HEK293 (cell line): ENCODE data around the gene SENP5.

Experiments used
- CTCF ChIA-PET: fragments of 350-600 bp; formaldehyde crosslinking; extraction: SDS; loops from one replicate; lab custom pipeline; 2021; ENCODE audit warnings: antibody characterized with exemption; lab: Yijun Ruan, JAX
- POLR2A ChIA-PET: fragments of 300-600 bp; formaldehyde crosslinking; extraction: SDS; loops from one replicate; lab custom pipeline; 2020; ENCODE audit warnings: antibody characterized with exemption, inconsistent platforms; lab: Yijun Ruan, JAX
- H3K27ac ChIP-seq: fragments of 200-500 bp; sonication (Bioruptor generic); 2 replicates; pipeline ENCODE4 v1.5.1; 2014; ENCODE audit warnings: low read depth, low read length, control low read depth, inconsistent platforms; ENCODE audit errors: extremely low read depth
- H3K36me3 ChIP-seq, 2 experiments: fragments of 200-500 bp in 1 of 2; sonication (Bioruptor generic) in 1 of 2; 1 replicate in 1 of 2; 2 replicates in 1 of 2; pipeline ENCODE4 v1.5.1; 2014 to 2017; ENCODE audit warnings: inconsistent platforms in 2 of 2, low read length in 2 of 2; ENCODE audit not compliant: control insufficient read depth in 2 of 2, insufficient read depth in 1 of 2
- H3K4me1 ChIP-seq: fragments of 200-500 bp; sonication (Bioruptor generic); 2 replicates; pipeline ENCODE4 v1.5.1; 2014; ENCODE audit warnings: mild to moderate bottlenecking, low read length, inconsistent platforms; ENCODE audit not compliant: control insufficient read depth, insufficient read depth
- H3K4me3 ChIP-seq: 2 replicates; pipeline ENCODE4 v1.5.1; 2011; ENCODE audit warnings: low read depth, mild to moderate bottlenecking, control low read depth, low read length, moderate library complexity
- H3K9me3 ChIP-seq: fragments of 200-500 bp; sonication (Bioruptor generic); 2 replicates; pipeline ENCODE4 v1.5.1; 2014; ENCODE audit warnings: low read depth, low read length, inconsistent platforms; ENCODE audit not compliant: control insufficient read depth, insufficient read depth
- BCL11B ChIP-seq: fragments of 450-650 bp; formaldehyde crosslinking; IDR thresholded peaks from 2 replicates; pipeline ENCODE4 v1.5.1; 2016; ENCODE audit warnings: low read depth, missing biosample characterization, missing genetic modification characterization
- OVOL3 ChIP-seq: fragments of 450-650 bp; formaldehyde crosslinking; IDR thresholded peaks from 2 replicates; pipeline ENCODE4 v1.5.1; 2016; ENCODE audit warnings: missing biosample characterization, missing genetic modification characterization
- REPIN1 ChIP-seq: fragments of 450-650 bp; formaldehyde crosslinking; IDR thresholded peaks from 2 replicates; pipeline ENCODE4 v1.5.1; 2017; ENCODE audit warnings: missing biosample characterization, missing genetic modification characterization, low read depth
- SETDB1 ChIP-seq: IDR thresholded peaks from one replicate; pipeline ENCODE4 v1.6.1; 2017; ENCODE audit warnings: mild to moderate bottlenecking, low read length, moderate library complexity, mixed read lengths; ENCODE audit not compliant: insufficient read length
- TRIM28 ChIP-seq: IDR thresholded peaks from 2 replicates; pipeline ENCODE4 v1.6.1; 2011; ENCODE audit warnings: low read length, control low read depth, borderline replicate concordance
- ZFP37 ChIP-seq: fragments of 450-650 bp; formaldehyde crosslinking; IDR thresholded peaks from 2 replicates; pipeline ENCODE4 v1.5.1; 2016; ENCODE audit warnings: missing biosample characterization, missing genetic modification characterization
- ZNF10 ChIP-seq: fragments of 450-650 bp; formaldehyde crosslinking; IDR thresholded peaks from 2 replicates; pipeline ENCODE4 v1.5.1; 2017; ENCODE audit warnings: missing biosample characterization, missing genetic modification characterization
- ZNF121 ChIP-seq: fragments of 450-650 bp; formaldehyde crosslinking; IDR thresholded peaks from 2 replicates; pipeline ENCODE4 v1.5.1; 2016; ENCODE audit warnings: missing biosample characterization, missing genetic modification characterization
- ZNF174 ChIP-seq: fragments of 450-650 bp; formaldehyde crosslinking; IDR thresholded peaks from 2 replicates; pipeline ENCODE4 v1.5.0; 2017; ENCODE audit warnings: missing biosample characterization, mild to moderate bottlenecking, missing genetic modification characterization
- ZNF211 ChIP-seq: fragments of 450-650 bp; formaldehyde crosslinking; IDR thresholded peaks from 2 replicates; pipeline ENCODE4 v1.5.1; 2016; ENCODE audit warnings: low read depth, missing biosample characterization, missing genetic modification characterization
- ZNF221 ChIP-seq: fragments of 450-650 bp; formaldehyde crosslinking; IDR thresholded peaks from 2 replicates; pipeline ENCODE4 v1.5.1; 2017; ENCODE audit warnings: missing biosample characterization, missing genetic modification characterization, borderline replicate concordance
- ZNF280D ChIP-seq: fragments of 450-650 bp; formaldehyde crosslinking; IDR thresholded peaks from 2 replicates; pipeline ENCODE4 v1.5.1; 2016; ENCODE audit warnings: missing biosample characterization, missing genetic modification characterization
- ZNF426 ChIP-seq: fragments of 450-650 bp; formaldehyde crosslinking; IDR thresholded peaks from 2 replicates; pipeline ENCODE4 v1.5.1; 2017; ENCODE audit warnings: missing biosample characterization, missing genetic modification characterization, mild to moderate bottlenecking, inconsistent platforms, moderate library complexity
- ZNF433 ChIP-seq: fragments of 450-650 bp; formaldehyde crosslinking; IDR thresholded peaks from 2 replicates; pipeline ENCODE4 v1.5.1; 2016; ENCODE audit warnings: missing biosample characterization, missing genetic modification characterization, low read depth
- ZNF549 ChIP-seq: fragments of 450-650 bp; IDR thresholded peaks from 2 replicates; pipeline ENCODE4 v1.5.1; 2018; ENCODE audit warnings: missing biosample characterization, missing genetic modification characterization, mild to moderate bottlenecking, inconsistent platforms, moderate library complexity
- ZNF558 ChIP-seq: fragments of 450-650 bp; formaldehyde crosslinking; IDR thresholded peaks from 2 replicates; pipeline ENCODE4 v1.5.1; 2016; ENCODE audit warnings: missing biosample characterization, missing genetic modification characterization
- ZNF621 ChIP-seq: fragments of 450-650 bp; formaldehyde crosslinking; IDR thresholded peaks from 2 replicates; pipeline ENCODE4 v1.5.1; 2017; ENCODE audit warnings: missing biosample characterization, missing genetic modification characterization
- ZNF837 ChIP-seq: fragments of 450-650 bp; formaldehyde crosslinking; IDR thresholded peaks from 2 replicates; pipeline ENCODE4 v1.5.1; 2016; ENCODE audit warnings: missing biosample characterization, missing genetic modification characterization
- ZSCAN16 ChIP-seq: fragments of 450-650 bp; formaldehyde crosslinking; IDR thresholded peaks from 2 replicates; pipeline ENCODE4 v1.5.1; 2016; ENCODE audit warnings: missing biosample characterization, missing genetic modification characterization
- TF ChIP-seq, protein P1 (sequence below): fragments of 450-650 bp; formaldehyde crosslinking; IDR thresholded peaks from 2 replicates; pipeline ENCODE4 v1.5.1; 2017; ENCODE audit warnings: missing biosample characterization, missing genetic modification characterization
- TF ChIP-seq, protein P2 (sequence below): fragments of 450-650 bp; formaldehyde crosslinking; IDR thresholded peaks from 2 replicates; pipeline ENCODE4 v1.5.1; 2017; ENCODE audit warnings: missing biosample characterization, missing genetic modification characterization

SENP5 gene

GRCh38 chr3:196981657-196982056, 113.9 kb downstream of the SENP5 start:
- ChIA-PET POLR2A (no interaction called here), CTCF (no interaction called here)
- Histone ChIP-seq H3K27ac (no peak overlapping the region), H3K9me3 (no peaks in the 10 kb centered on the region), H3K36me3 (no peaks in the 10 kb centered on the region), H3K4me1 (no peaks in the 10 kb centered on the region), H3K4me3 (no peak overlapping the region)
- TF ChIP-seq ZNF221 (tag by site-specific recombination) = no peak
- TF ChIP-seq ZNF121 (tag by site-specific recombination) = no peak
- no peak for TF ChIP-seq ZNF211 (tag by site-specific recombination)
- TF ChIP-seq ZFP37 (tag by site-specific recombination) = no peak
- TF ChIP-seq, protein P1, sequence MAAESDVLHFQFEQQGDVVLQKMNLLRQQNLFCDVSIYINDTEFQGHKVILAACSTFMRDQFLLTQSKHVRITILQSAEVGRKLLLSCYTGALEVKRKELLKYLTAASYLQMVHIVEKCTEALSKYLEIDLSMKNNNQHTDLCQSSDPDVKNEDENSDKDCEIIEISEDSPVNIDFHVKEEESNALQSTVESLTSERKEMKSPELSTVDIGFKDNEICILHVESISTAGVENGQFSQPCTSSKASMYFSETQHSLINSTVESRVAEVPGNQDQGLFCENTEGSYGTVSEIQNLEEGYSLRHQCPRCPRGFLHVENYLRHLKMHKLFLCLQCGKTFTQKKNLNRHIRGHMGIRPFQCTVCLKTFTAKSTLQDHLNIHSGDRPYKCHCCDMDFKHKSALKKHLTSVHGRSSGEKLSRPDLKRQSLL (tag by site-specific recombination) = no peak
- no peak for TF ChIP-seq REPIN1
- no peak for TF ChIP-seq ZNF433 (tag by site-specific recombination)
- TF ChIP-seq OVOL3 (tag by site-specific recombination) = no peak
- no peak for TF ChIP-seq TRIM28
- no peak for TF ChIP-seq ZNF174
- TF ChIP-seq ZNF10 (tag by site-specific recombination) = no peak
- TF ChIP-seq, protein P2, sequence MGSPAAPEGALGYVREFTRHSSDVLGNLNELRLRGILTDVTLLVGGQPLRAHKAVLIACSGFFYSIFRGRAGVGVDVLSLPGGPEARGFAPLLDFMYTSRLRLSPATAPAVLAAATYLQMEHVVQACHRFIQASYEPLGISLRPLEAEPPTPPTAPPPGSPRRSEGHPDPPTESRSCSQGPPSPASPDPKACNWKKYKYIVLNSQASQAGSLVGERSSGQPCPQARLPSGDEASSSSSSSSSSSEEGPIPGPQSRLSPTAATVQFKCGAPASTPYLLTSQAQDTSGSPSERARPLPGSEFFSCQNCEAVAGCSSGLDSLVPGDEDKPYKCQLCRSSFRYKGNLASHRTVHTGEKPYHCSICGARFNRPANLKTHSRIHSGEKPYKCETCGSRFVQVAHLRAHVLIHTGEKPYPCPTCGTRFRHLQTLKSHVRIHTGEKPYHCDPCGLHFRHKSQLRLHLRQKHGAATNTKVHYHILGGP (tag by site-specific recombination) = no peak
- TF ChIP-seq BCL11B (tag by site-specific recombination) = no peak
- no peak for TF ChIP-seq ZNF837 (tag by site-specific recombination)
- no peak for TF ChIP-seq ZNF426 (tag by site-specific recombination)
- TF ChIP-seq ZNF558 (tag by site-specific recombination) = no peak
- TF ChIP-seq ZSCAN16 (tag by site-specific recombination) = no peak
- TF ChIP-seq ZNF621 = no peak

DNA sequence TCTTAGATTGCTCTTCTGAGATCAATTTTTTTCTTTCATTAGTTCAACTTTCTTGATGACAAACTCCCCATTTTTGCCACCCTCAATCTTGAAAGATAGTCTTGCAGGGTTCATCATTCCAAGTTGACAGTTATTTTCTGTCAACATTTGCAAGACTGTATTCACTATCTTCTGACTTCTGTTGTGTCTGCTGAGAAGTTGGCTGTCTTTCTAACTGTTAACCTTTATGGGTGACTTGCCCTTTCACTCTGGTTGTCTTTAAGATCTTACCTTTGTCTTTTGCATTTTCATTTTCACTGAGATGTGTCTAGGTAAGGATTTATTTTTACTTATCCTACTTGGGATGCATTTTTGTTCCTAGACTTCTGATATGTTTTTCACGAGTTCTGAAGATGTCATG, 115.5 kb downstream of the SENP5 start:
- Histone ChIP-seq H3K4me1 (no peaks in the 10 kb centered on the region), H3K9me3 (no peaks in the 10 kb centered on the region), H3K27ac (no peak overlapping the region)
- POLR2A ChIA-PET = no interaction called here
- CTCF ChIA-PET = no interaction called here
- TF ChIP-seq ZNF280D (tag by site-specific recombination) (0 out of 2 replicates have a peak, but pooled peaks have one; percentile 55), ZNF549 (tag by site-specific recombination) (no peak), SETDB1 (peak; percentile 94)
- TF ChIP-seq, all 188 proteins: peak for 2
- no peak overlapping the region for H3K4me3 ChIP-seq
- H3K36me3 ChIP-seq = no peaks in the 10 kb centered on the region
